Lung (tissue), 12 donors: Measurements from ENCODE around the gene DCXR. TPM values are rescaled to one million over a fixed set of nuclear protein-coding genes. Genes with fewer than 3 reads are reported as not detected.

Source experiments
- ATAC-seq: fragments of 200-7000 bp; cut with Tn5 transposase; one replicate; pipeline ENCODE4 v1.9.1; 2020; ENCODE audit warnings: moderate number of reproducible peaks; ENCODE audit not compliant: insufficient read depth, low FRiP score
- DNase-seq, 3 donors: peaks; one replicate each; pipeline ENCODE4 v3.0.0-alpha.2; 2013 to 2017
- H3K27ac ChIP-seq, 2 donors: one replicate each; pipeline ENCODE4 v1.5.1; 2013; ENCODE audit warnings: mild to moderate bottlenecking in 2 of 2, moderate library complexity in 2 of 2, control low read depth in 1 of 2, inconsistent platforms in 1 of 2, low read depth in 1 of 2, low read length in 1 of 2
- H3K27me3 ChIP-seq, 3 donors: one replicate each; pipeline ENCODE4 v1.5.1; 2013; ENCODE audit warnings: low read length in 2 of 3; ENCODE audit not compliant: control insufficient read depth in 3 of 3, insufficient read depth in 3 of 3
- H3K36me3 ChIP-seq, 4 donors: one replicate each; pipeline ENCODE4 v1.5.1; 2013; ENCODE audit warnings: low read length in 4 of 4, mild to moderate bottlenecking in 1 of 4, moderate library complexity in 1 of 4; ENCODE audit not compliant: control insufficient read depth in 4 of 4, insufficient read depth in 4 of 4
- H3K4me1 ChIP-seq, 5 donors: one replicate each; pipeline ENCODE4 v1.5.1; 2013; ENCODE audit warnings: low read length in 5 of 5, mild to moderate bottlenecking in 2 of 5, moderate library complexity in 1 of 5; ENCODE audit not compliant: control insufficient read depth in 5 of 5, insufficient read depth in 5 of 5
- H3K4me3 ChIP-seq: one replicate; pipeline ENCODE4 v1.5.1; 2013; ENCODE audit warnings: mild to moderate bottlenecking, control low read depth, moderate library complexity
- H3K9ac ChIP-seq, 2 donors: one replicate each; pipeline ENCODE4 v1.5.1; 2013; ENCODE audit warnings: low read length in 2 of 2, control low read depth in 1 of 2; ENCODE audit not compliant: insufficient read depth in 1 of 2
- H3K9me3 ChIP-seq, 4 donors: one replicate each; pipeline ENCODE4 v1.5.1; 2013; ENCODE audit warnings: low read length in 3 of 4, mild to moderate bottlenecking in 1 of 4, moderate library complexity in 1 of 4; ENCODE audit not compliant: control insufficient read depth in 4 of 4, insufficient read depth in 3 of 4
- CTCF ChIP-seq: IDR thresholded peaks from 2 replicates; pipeline ENCODE4 v1.5.1; 2012; ENCODE audit warnings: mild to moderate bottlenecking; ENCODE audit errors: control extremely low read depth, extremely low read depth
- WGBS, 2 donors: extraction: QIAGEN DNeasy Blood & Tissue Kit; methylation state at CpG; one replicate each; pipeline ENCODE4 v1.1.7; 2013; 5-methylcytosine and 5-hydroxymethylcytosine counted together
- polyA plus RNA-seq, 2 donors: library from polyadenylated mRNA; stranded (reverse); fragments of 200-250 nt; gene quantifications; one replicate each; pipeline ENCODE4 v1.2.1, GENCODE V29; 2013
- total RNA-seq, 2 donors: library from RNA; depleted of rRNA in 1 of 2; stranded (reverse); fragments of >200 nt in 1 of 2; gene quantifications; one replicate each; pipeline ENCODE4 v1.2.1, GENCODE V29; 2014 to 2021
- donor health status: control.
- donor health status: control.
- donor health status: Bipolar disorder and iron deficiency.
- donor health status: healthy.
- donor health status: DM: yes; HTN: yes; CAD: no.

Gene DCXR
- total and polyA plus RNA-seq, 4 donors: 41.6 to 246 (median 206) TPM

DNA sequence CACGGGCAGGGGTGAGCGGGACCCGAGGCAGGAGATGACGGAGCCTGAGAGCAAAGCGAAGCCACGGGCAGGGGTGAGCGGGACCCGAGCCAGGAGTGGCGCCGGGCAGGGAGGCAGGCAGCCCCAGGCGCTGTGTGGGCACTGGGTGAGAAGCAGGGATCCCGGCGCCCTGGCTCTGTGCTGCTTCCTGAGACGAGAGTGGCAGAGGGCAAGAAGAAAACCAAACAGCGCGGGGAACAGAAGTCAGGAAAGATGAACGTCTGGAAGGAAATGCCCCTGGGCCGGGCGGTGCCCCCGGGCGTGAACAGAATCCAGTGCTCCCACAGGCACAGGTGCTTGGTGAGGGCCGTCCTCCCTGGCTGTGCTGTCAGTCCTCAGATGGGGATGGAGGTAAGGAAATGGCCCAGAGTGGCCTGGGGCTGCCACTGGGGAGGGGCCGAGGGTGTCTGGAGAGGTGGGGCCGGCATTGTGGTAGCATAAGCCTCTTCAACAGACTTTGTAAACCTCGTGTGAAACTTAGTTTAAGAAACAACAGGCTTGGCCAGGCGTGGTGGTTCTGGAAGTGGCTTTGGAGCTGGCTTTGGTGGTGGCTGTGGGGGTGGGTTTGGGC is 50.2 kb downstream of the DCXR start:
- Histone ChIP-seq H3K27ac (no peak overlapping the region), H3K4me1 (peaks cover 0 to 15% (median 11%) of the 10 kb centered on the region in 5 donors), H3K36me3 (peaks cover 4 to 32% (median 17%) of the 10 kb centered on the region in 4 donors), H3K4me3 (no peak overlapping the region), H3K9ac (no peak overlapping the region), H3K27me3 (no peaks in the 10 kb centered on the region), H3K9me3 (peaks cover 0 to 3% (median 0%) of the 10 kb centered on the region in 4 donors)
- DNase-seq (no peak), ATAC-seq (no peak)
- no peak for TF ChIP-seq CTCF
- 87 to 90% methylated on average over 26 of the region's 26 CpGs for WGBS, 2 donors

GRCh38 chr17:81986606-81987005 is 50.9 kb downstream of the DCXR start:
- Histone ChIP-seq H3K27me3 (no peaks in the 10 kb centered on the region), H3K27ac (no peak overlapping the region), H3K9ac (no peak overlapping the region), H3K9me3 (peaks cover 0 to 3% (median 0%) of the 10 kb centered on the region in 4 donors), H3K4me3 (no peak overlapping the region), H3K4me1 (peaks cover 0 to 9% (median 7%) of the 10 kb centered on the region in 5 donors), H3K36me3 (peaks cover 4 to 32% (median 17%) of the 10 kb centered on the region in 4 donors)
- 97 to 98% methylated on average over 26 of the region's 26 CpGs for WGBS, 2 donors
- ATAC-seq (no peak), DNase-seq (no peak)
- TF ChIP-seq CTCF: no peak

Other genes with a start within 250 kb of the DCXR start
- gene GCGR, start 233.5 kb downstream of the DCXR start, total RNA-seq: under 1 TPM in 1 of 2 donors, not detected in 1; 0.11 TPM
- under 1 TPM; 0.09 to 0.12 TPM for gene GCGR, start 233.5 kb downstream of the DCXR start, polyA plus RNA-seq
- gene MCRIP1, start 204.4 kb downstream of the DCXR start, total RNA-seq: 10 to 100 TPM; 47.6 to 96.2 TPM
- gene MCRIP1, start 204.4 kb downstream of the DCXR start, polyA plus RNA-seq: 100 to 1,000 TPM; 117 to 188 TPM
- gene PPP1R27, start 202.6 kb downstream of the DCXR start, total RNA-seq: not detected
- gene PPP1R27, start 202.6 kb downstream of the DCXR start, polyA plus RNA-seq: under 1 TPM in 1 of 2 donors, not detected in 1; 0.13 TPM
- gene P4HB, start 177.2 kb downstream of the DCXR start, total RNA-seq: 100 to 1,000 TPM; 356 to 990 TPM
- gene P4HB, start 177.2 kb downstream of the DCXR start, polyA plus RNA-seq: 100 to 1,000 TPM; 695 to 862 TPM
- gene ARHGDIA, start 166.4 kb downstream of the DCXR start, total RNA-seq: 100 to 1,000 TPM; 118 to 558 TPM
- 100 to 1,000 TPM; 327 to 464 TPM for gene ARHGDIA, start 166.4 kb downstream of the DCXR start, polyA plus RNA-seq
- gene ALYREF, start 146.1 kb downstream of the DCXR start, total RNA-seq: 10 to 100 TPM; 46.5 to 79.5 TPM
- 10 to 100 TPM; 26.1 to 65.8 TPM for gene ALYREF, start 146.1 kb downstream of the DCXR start, polyA plus RNA-seq
- 100 to 1,000 TPM in 1 of 2 donors, 10 to 100 TPM in 1; 36.0 to 132 TPM for gene ANAPC11, start 146.0 kb downstream of the DCXR start, total RNA-seq
- gene ANAPC11, start 146.0 kb downstream of the DCXR start, polyA plus RNA-seq: 100 to 1,000 TPM; 236 to 293 TPM
- under 1 TPM; 0.48 to 0.55 TPM for gene NPB, start 135.5 kb downstream of the DCXR start, total RNA-seq
- under 1 TPM; 0.41 to 0.44 TPM for gene NPB, start 135.5 kb downstream of the DCXR start, polyA plus RNA-seq
- gene PCYT2, start 126.3 kb downstream of the DCXR start, total RNA-seq: 10 to 100 TPM; 23.0 to 81.3 TPM
- gene PCYT2, start 126.3 kb downstream of the DCXR start, polyA plus RNA-seq: 10 to 100 TPM; 53.8 to 91.6 TPM
- 10 to 100 TPM; 14.7 to 43.4 TPM for gene SIRT7, start 119.5 kb downstream of the DCXR start, total RNA-seq
- gene SIRT7, start 119.5 kb downstream of the DCXR start, polyA plus RNA-seq: 10 to 100 TPM; 30.5 to 35.3 TPM
- 10 to 100 TPM; 11.9 to 33.3 TPM for gene MAFG, start 110.0 kb downstream of the DCXR start, total RNA-seq
- 10 to 100 TPM; 17.2 to 29.3 TPM for gene MAFG, start 110.0 kb downstream of the DCXR start, polyA plus RNA-seq
- 10 to 100 TPM; 17.5 to 73.0 TPM for gene PYCR1, start 100.4 kb downstream of the DCXR start, total RNA-seq
- gene PYCR1, start 100.4 kb downstream of the DCXR start, polyA plus RNA-seq: 10 to 100 TPM; 21.4 to 66.0 TPM
- not detected for gene MYADML2, start 90.5 kb downstream of the DCXR start, total RNA-seq
- not detected for gene MYADML2, start 90.5 kb downstream of the DCXR start, polyA plus RNA-seq
- gene NOTUM, start 76.5 kb downstream of the DCXR start, total RNA-seq: 1 to 10 TPM; 2.3 to 7.6 TPM
- 1 to 10 TPM in 1 of 2 donors, under 1 TPM in 1; 0.71 to 2.0 TPM for gene NOTUM, start 76.5 kb downstream of the DCXR start, polyA plus RNA-seq
- gene ASPSCR1, start 60.1 kb downstream of the DCXR start, total RNA-seq: 10 to 100 TPM; 22.9 to 55.3 TPM
- 10 to 100 TPM; 29.5 to 68.6 TPM for gene ASPSCR1, start 60.1 kb downstream of the DCXR start, polyA plus RNA-seq
- gene CENPX, start 14.8 kb downstream of the DCXR start, total RNA-seq: 10 to 100 TPM; 21.5 to 86.9 TPM
- 100 to 1,000 TPM; 116 to 121 TPM for gene CENPX, start 14.8 kb downstream of the DCXR start, polyA plus RNA-seq
- gene LRRC45, start 14.4 kb downstream of the DCXR start, total RNA-seq: 10 to 100 TPM; 13.3 to 26.6 TPM
- 10 to 100 TPM; 12.1 to 19.7 TPM for gene LRRC45, start 14.4 kb downstream of the DCXR start, polyA plus RNA-seq
- 1 to 10 TPM; 8.2 to 8.3 TPM for gene RAC3, start 6.0 kb downstream of the DCXR start, total RNA-seq
- 1 to 10 TPM; 6.0 to 8.0 TPM for gene RAC3, start 6.0 kb downstream of the DCXR start, polyA plus RNA-seq
- 10 to 100 TPM; 34.7 to 37.5 TPM for gene RFNG, start 14.1 kb upstream of the DCXR start, total RNA-seq
- gene RFNG, start 14.1 kb upstream of the DCXR start, polyA plus RNA-seq: 10 to 100 TPM; 29.1 to 38.2 TPM
- 100 to 1,000 TPM in 1 of 2 donors, 10 to 100 TPM in 1; 71.0 to 102 TPM for gene GPS1, start 14.2 kb upstream of the DCXR start, total RNA-seq
- 10 to 100 TPM; 79.0 to 99.8 TPM for gene GPS1, start 14.2 kb upstream of the DCXR start, polyA plus RNA-seq
- gene DUS1L, start 28.1 kb upstream of the DCXR start, total RNA-seq: 100 to 1,000 TPM in 1 of 2 donors, 10 to 100 TPM in 1; 40.0 to 117 TPM
- gene DUS1L, start 28.1 kb upstream of the DCXR start, polyA plus RNA-seq: 100 to 1,000 TPM in 1 of 2 donors, 10 to 100 TPM in 1; 82.8 to 179 TPM
- gene FASN, start 60.5 kb upstream of the DCXR start, total RNA-seq: 100 to 1,000 TPM in 1 of 2 donors, 10 to 100 TPM in 1; 46.2 to 604 TPM
- 100 to 1,000 TPM; 166 to 258 TPM for gene FASN, start 60.5 kb upstream of the DCXR start, polyA plus RNA-seq
- gene CCDC57, start 175.1 kb upstream of the DCXR start, total RNA-seq: 10 to 100 TPM; 33.2 to 89.4 TPM
- 100 to 1,000 TPM in 1 of 2 donors, 10 to 100 TPM in 1; 60.4 to 128 TPM for gene CCDC57, start 175.1 kb upstream of the DCXR start, polyA plus RNA-seq
- 100 to 1,000 TPM in 1 of 2 donors, 10 to 100 TPM in 1; 31.0 to 154 TPM for gene SLC16A3, start 191.3 kb upstream of the DCXR start, total RNA-seq
- 100 to 1,000 TPM in 1 of 2 donors, 10 to 100 TPM in 1; 33.2 to 309 TPM for gene SLC16A3, start 191.3 kb upstream of the DCXR start, polyA plus RNA-seq
- gene CSNK1D, start 236.0 kb upstream of the DCXR start, total RNA-seq: 100 to 1,000 TPM in 1 of 2 donors, 10 to 100 TPM in 1; 72.7 to 160 TPM
- gene CSNK1D, start 236.0 kb upstream of the DCXR start, polyA plus RNA-seq: 100 to 1,000 TPM; 110 to 137 TPM